HepG2 (cell line): ENCODE results near the gene TSNAXIP1. TPM values are rescaled to one million over a fixed set of nuclear protein-coding genes. Genes with fewer than 3 reads are reported as not detected.

ENCODE experiments used
- BRCA1 ChIP-seq: sonication (generic); formaldehyde crosslinking; IDR thresholded peaks from 2 replicates; pipeline ENCODE4 v1.4.0; 2020; ENCODE audit warnings: missing genetic modification reagents
- CREB1 ChIP-seq, 2 experiments: fragments of 450-650 bp in 1 of 2; IDR thresholded peaks; 2 replicates each; pipeline ENCODE4 v1.6.1; 2016 to 2017; ENCODE audit warnings: control low read depth in 1 of 2, mild to moderate bottlenecking in 1 of 2, missing compliant biosample characterization in 1 of 2, missing genetic modification characterization in 1 of 2
- ESRRA ChIP-seq: sonication (generic); formaldehyde crosslinking; IDR thresholded peaks from 2 replicates; pipeline ENCODE4 v1.5.1; 2020; ENCODE audit warnings: mild to moderate bottlenecking, low read depth, missing genetic modification reagents
- HDAC2 ChIP-seq: sonication (generic); formaldehyde crosslinking; IDR thresholded peaks from 2 replicates; pipeline ENCODE4 v1.4.0; 2020; ENCODE audit warnings: missing genetic modification reagents
- HHEX ChIP-seq: IDR thresholded peaks from 2 replicates; pipeline ENCODE4 v1.6.1; 2016; ENCODE audit warnings: control low read depth
- KDM1A ChIP-seq: IDR thresholded peaks from 2 replicates; pipeline ENCODE4 v1.6.1; 2016; ENCODE audit warnings: missing compliant biosample characterization
- SATB2 ChIP-seq: sonication (generic); formaldehyde crosslinking; IDR thresholded peaks from 2 replicates; pipeline ENCODE4 v1.5.0; 2020; ENCODE audit warnings: missing genetic modification reagents
- ZFP82 ChIP-seq: sonication (generic); formaldehyde crosslinking; IDR thresholded peaks from 2 replicates; pipeline ENCODE4 v1.5.1; 2020; ENCODE audit warnings: mild to moderate bottlenecking, missing genetic modification reagents, borderline replicate concordance
- ZNF160 ChIP-seq: sonication (generic); formaldehyde crosslinking; IDR thresholded peaks from 2 replicates; pipeline ENCODE4 v1.8.0; 2022; ENCODE audit warnings: mild to moderate bottlenecking, inconsistent platforms, missing genetic modification reagents
- ZNF3 ChIP-seq: IDR thresholded peaks from 2 replicates; pipeline ENCODE4 v1.7.0; 2017; ENCODE audit warnings: inconsistent platforms
- ZNF33A ChIP-seq: sonication (generic); formaldehyde crosslinking; IDR thresholded peaks from 2 replicates; pipeline ENCODE4 v1.5.1; 2020; ENCODE audit warnings: missing genetic modification reagents, mild to moderate bottlenecking, moderate library complexity, borderline replicate concordance
- ZNF34 ChIP-seq: sonication (generic); formaldehyde crosslinking; IDR thresholded peaks from 2 replicates; pipeline ENCODE4 v1.4.0; 2020; ENCODE audit warnings: mild to moderate bottlenecking, missing genetic modification reagents, borderline replicate concordance
- ZNF558 ChIP-seq: sonication (generic); formaldehyde crosslinking; IDR thresholded peaks from 2 replicates; pipeline ENCODE4 v1.9.0; 2022; ENCODE audit warnings: mild to moderate bottlenecking, missing genetic modification reagents, borderline replicate concordance
- polyA plus RNA-seq, 8 experiments: library from polyadenylated mRNA; depleted of rRNA in 3 of 8; stranded (reverse) in 7 of 8; unstranded in 1 of 8; fragments of >200 nt; fragmentation: Illumina TruSeq in 4 of 8; extraction: Trizol in 4 of 8; gene quantifications; 2 replicates each; pipeline versions ENCODE4 v1.2.1 to v1.2.3, GENCODE V29; 2011 to 2016; ENCODE audit warnings: low read depth in 4 of 8, missing spikeins in 1 of 8, mixed read lengths in 1 of 8; ENCODE audit not compliant: insufficient read depth in 1 of 8
- total RNA-seq, 5 experiments: library from RNA; depleted of rRNA; stranded (reverse); fragments of >200 nt; fragmentation: Illumina TruSeq; extraction: Trizol; gene quantifications; 2 replicates each; pipeline ENCODE4 v1.2.3, GENCODE V29; 2016; ENCODE audit warnings: low read depth in 1 of 5
- TF ChIP-seq, protein P1 (sequence below): sonication (generic); formaldehyde crosslinking; IDR thresholded peaks from 2 replicates; pipeline ENCODE4 v1.4.0; 2020; ENCODE audit warnings: mild to moderate bottlenecking, missing genetic modification reagents
- TF ChIP-seq, protein P2 (sequence below): sonication (generic); formaldehyde crosslinking; IDR thresholded peaks from 2 replicates; pipeline ENCODE4 v1.5.0; 2020; ENCODE audit warnings: missing genetic modification reagents
- TF ChIP-seq, protein P3 (sequence below): IDR thresholded peaks from 2 replicates; pipeline ENCODE4 v1.6.1; 2016; ENCODE audit warnings: mild to moderate bottlenecking, missing biosample characterization, missing genetic modification reagents
- TF ChIP-seq, protein P4 (sequence below): sonication (generic); formaldehyde crosslinking; IDR thresholded peaks from 2 replicates; pipeline ENCODE4 v1.4.0; 2020; ENCODE audit warnings: missing genetic modification reagents
- TF ChIP-seq, protein P5 (sequence below): sonication (generic); formaldehyde crosslinking; IDR thresholded peaks from 2 replicates; pipeline ENCODE4 v1.4.0; 2020; ENCODE audit warnings: missing genetic modification reagents
- TF ChIP-seq, protein P6 (sequence below): sonication (generic); formaldehyde crosslinking; IDR thresholded peaks from 2 replicates; pipeline ENCODE4 v1.4.0; 2020; ENCODE audit warnings: missing genetic modification reagents

TSNAXIP1 gene
- total and polyA plus RNA-seq, 2 of the 13 experiments (the other 11 are each of a cell fraction or from before 2014, with no cell fraction given) = 0.37 to 0.86 TPM

DNA sequence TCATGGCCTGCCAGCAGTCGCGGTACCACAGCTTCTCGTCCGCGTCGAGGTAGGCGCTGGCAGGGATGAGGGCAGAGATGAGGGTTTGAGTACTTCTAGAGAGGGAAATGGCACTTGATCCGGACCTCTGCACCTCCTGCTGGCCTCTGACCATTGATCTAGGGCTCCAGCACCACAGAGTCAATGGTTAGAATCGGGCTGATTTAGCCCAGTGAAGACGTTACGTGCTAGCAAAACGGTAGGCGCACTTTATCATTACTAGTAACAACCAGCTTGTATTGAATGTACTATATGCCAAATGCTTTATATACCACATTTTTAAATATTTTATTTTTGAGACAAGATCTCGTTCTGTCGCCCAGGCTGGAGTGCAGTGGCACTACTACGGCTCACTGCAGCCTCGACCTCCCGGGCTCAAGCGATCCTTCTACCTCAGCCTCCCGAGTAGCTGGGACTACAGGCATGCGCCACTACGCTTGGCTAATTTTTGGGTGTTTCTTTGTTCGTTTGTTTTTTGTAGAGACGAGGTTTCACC lies 526 bp downstream of the TSNAXIP1 start (continued):
- TF ChIP-seq, protein P1, sequence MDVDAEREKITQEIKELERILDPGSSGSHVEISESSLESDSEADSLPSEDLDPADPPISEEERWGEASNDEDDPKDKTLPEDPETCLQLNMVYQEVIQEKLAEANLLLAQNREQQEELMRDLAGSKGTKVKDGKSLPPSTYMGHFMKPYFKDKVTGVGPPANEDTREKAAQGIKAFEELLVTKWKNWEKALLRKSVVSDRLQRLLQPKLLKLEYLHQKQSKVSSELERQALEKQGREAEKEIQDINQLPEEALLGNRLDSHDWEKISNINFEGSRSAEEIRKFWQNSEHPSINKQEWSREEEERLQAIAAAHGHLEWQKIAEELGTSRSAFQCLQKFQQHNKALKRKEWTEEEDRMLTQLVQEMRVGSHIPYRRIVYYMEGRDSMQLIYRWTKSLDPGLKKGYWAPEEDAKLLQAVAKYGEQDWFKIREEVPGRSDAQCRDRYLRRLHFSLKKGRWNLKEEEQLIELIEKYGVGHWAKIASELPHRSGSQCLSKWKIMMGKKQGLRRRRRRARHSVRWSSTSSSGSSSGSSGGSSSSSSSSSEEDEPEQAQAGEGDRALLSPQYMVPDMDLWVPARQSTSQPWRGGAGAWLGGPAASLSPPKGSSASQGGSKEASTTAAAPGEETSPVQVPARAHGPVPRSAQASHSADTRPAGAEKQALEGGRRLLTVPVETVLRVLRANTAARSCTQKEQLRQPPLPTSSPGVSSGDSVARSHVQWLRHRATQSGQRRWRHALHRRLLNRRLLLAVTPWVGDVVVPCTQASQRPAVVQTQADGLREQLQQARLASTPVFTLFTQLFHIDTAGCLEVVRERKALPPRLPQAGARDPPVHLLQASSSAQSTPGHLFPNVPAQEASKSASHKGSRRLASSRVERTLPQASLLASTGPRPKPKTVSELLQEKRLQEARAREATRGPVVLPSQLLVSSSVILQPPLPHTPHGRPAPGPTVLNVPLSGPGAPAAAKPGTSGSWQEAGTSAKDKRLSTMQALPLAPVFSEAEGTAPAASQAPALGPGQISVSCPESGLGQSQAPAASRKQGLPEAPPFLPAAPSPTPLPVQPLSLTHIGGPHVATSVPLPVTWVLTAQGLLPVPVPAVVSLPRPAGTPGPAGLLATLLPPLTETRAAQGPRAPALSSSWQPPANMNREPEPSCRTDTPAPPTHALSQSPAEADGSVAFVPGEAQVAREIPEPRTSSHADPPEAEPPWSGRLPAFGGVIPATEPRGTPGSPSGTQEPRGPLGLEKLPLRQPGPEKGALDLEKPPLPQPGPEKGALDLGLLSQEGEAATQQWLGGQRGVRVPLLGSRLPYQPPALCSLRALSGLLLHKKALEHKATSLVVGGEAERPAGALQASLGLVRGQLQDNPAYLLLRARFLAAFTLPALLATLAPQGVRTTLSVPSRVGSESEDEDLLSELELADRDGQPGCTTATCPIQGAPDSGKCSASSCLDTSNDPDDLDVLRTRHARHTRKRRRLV (CRISPR knock-in tag) = no peak
- no peak for TF ChIP-seq ZNF33A (CRISPR knock-in tag)
- no peak; the same call in 1 of the 2 replicates for TF ChIP-seq ZNF3 (CRISPR knock-in tag)
- TF ChIP-seq, protein P2, sequence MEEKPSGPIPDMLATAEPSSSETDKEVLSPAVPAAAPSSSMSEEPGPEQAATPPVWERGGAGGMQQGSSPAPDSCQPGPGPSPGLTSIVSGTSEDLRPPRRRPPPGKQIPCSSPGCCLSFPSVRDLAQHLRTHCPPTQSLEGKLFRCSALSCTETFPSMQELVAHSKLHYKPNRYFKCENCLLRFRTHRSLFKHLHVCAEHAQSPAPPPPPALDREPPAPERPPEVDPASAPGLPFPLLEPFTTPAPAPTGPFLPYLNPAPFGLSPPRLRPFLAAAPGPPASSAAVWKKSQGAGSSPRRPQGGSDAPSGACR (CRISPR knock-in tag) = no peak
- TF ChIP-seq KDM1A = no peak
- TF ChIP-seq ZNF160 (CRISPR knock-in tag) = no peak
- TF ChIP-seq, protein P3, sequence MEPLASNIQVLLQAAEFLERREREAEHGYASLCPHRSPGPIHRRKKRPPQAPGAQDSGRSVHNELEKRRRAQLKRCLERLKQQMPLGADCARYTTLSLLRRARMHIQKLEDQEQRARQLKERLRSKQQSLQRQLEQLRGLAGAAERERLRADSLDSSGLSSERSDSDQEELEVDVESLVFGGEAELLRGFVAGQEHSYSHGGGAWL (CRISPR knock-in tag) = no peak
- no peak for TF ChIP-seq ZNF558 (CRISPR knock-in tag)
- TF ChIP-seq ESRRA = no peak
- no peak for TF ChIP-seq CREB1 (IDR thresholded peaks at IDR 0.05)
- no peak for TF ChIP-seq CREB1 (CRISPR knock-in tag; IDR thresholded peaks at IDR 0.05)
- TF ChIP-seq, protein P4, sequence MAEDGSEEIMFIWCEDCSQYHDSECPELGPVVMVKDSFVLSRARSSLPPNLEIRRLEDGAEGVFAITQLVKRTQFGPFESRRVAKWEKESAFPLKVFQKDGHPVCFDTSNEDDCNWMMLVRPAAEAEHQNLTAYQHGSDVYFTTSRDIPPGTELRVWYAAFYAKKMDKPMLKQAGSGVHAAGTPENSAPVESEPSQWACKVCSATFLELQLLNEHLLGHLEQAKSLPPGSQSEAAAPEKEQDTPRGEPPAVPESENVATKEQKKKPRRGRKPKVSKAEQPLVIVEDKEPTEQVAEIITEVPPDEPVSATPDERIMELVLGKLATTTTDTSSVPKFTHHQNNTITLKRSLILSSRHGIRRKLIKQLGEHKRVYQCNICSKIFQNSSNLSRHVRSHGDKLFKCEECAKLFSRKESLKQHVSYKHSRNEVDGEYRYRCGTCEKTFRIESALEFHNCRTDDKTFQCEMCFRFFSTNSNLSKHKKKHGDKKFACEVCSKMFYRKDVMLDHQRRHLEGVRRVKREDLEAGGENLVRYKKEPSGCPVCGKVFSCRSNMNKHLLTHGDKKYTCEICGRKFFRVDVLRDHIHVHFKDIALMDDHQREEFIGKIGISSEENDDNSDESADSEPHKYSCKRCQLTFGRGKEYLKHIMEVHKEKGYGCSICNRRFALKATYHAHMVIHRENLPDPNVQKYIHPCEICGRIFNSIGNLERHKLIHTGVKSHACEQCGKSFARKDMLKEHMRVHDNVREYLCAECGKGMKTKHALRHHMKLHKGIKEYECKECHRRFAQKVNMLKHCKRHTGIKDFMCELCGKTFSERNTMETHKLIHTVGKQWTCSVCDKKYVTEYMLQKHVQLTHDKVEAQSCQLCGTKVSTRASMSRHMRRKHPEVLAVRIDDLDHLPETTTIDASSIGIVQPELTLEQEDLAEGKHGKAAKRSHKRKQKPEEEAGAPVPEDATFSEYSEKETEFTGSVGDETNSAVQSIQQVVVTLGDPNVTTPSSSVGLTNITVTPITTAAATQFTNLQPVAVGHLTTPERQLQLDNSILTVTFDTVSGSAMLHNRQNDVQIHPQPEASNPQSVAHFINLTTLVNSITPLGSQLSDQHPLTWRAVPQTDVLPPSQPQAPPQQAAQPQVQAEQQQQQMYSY = no peak
- no peak for TF ChIP-seq HHEX (CRISPR knock-in tag)
- TF ChIP-seq, protein P5, sequence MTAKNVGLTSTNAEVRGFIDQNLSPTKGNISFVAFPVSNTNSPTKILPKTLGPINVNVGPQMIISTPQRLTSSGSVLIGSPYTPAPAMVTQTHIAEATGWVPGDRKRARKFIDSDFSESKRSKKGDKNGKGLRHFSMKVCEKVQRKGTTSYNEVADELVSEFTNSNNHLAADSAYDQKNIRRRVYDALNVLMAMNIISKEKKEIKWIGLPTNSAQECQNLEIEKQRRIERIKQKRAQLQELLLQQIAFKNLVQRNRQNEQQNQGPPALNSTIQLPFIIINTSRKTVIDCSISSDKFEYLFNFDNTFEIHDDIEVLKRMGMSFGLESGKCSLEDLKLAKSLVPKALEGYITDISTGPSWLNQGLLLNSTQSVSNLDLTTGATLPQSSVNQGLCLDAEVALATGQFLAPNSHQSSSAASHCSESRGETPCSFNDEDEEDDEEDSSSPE = no peak
- TF ChIP-seq ZFP82 = no peak
- TF ChIP-seq SATB2 (CRISPR knock-in tag) = no peak
- no peak for TF ChIP-seq ZNF34 (CRISPR knock-in tag)
- TF ChIP-seq BRCA1 (CRISPR knock-in tag) = no peak
- no peak for TF ChIP-seq HDAC2 (CRISPR knock-in tag)
- TF ChIP-seq, protein P6, sequence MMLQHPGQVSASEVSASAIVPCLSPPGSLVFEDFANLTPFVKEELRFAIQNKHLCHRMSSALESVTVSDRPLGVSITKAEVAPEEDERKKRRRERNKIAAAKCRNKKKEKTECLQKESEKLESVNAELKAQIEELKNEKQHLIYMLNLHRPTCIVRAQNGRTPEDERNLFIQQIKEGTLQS (CRISPR knock-in tag) = no peak
